Fibroblast of lung (primary cell): ENCODE measurements around the gene EPS8L3. TPM values are rescaled to one million over a fixed set of nuclear protein-coding genes. Genes with fewer than 3 reads are reported as not detected.

ENCODE experiments used
- DNase-seq, 2 donors: peaks; one replicate each; pipeline versions ENCODE4 v3.0.0 to v3.0.0-alpha.2; 2010; ENCODE audit warnings: low read depth in 2 of 2
- H2AFZ ChIP-seq: 2 replicates; pipeline ENCODE4 v1.5.1; 2012; ENCODE audit warnings: low read length, control low read depth, inconsistent platforms
- H3K27ac ChIP-seq: 2 replicates; pipeline ENCODE4 v1.5.1; 2011; ENCODE audit warnings: low read length, control low read depth; ENCODE audit not compliant: insufficient read depth
- H3K27me3 ChIP-seq: 2 replicates; pipeline ENCODE4 v1.5.1; 2011; ENCODE audit warnings: mild to moderate bottlenecking, low read length; ENCODE audit not compliant: control insufficient read depth, insufficient read depth
- H3K36me3 ChIP-seq: 2 replicates; pipeline ENCODE4 v1.5.1; 2011; ENCODE audit warnings: low read length; ENCODE audit not compliant: control insufficient read depth, insufficient read depth
- H3K4me1 ChIP-seq: 2 replicates; pipeline ENCODE4 v1.5.1; 2011; ENCODE audit warnings: low read length; ENCODE audit not compliant: control insufficient read depth, insufficient read depth; ENCODE audit errors: extremely low read depth
- H3K4me2 ChIP-seq: 2 replicates; pipeline ENCODE4 v1.5.1; 2011; ENCODE audit warnings: low read length, control low read depth; ENCODE audit not compliant: insufficient read depth; ENCODE audit errors: extremely low read depth
- H3K4me3 ChIP-seq, 4 experiments: fragments of 200-600 bp in 1 of 4; sonication (generic) in 1 of 4; replicated peaks in 1 of 4; 2 replicates each; pipeline ENCODE4 v1.5.1; 2011 to 2016; ENCODE audit warnings: low read length in 4 of 4, low read depth in 3 of 4, mild to moderate bottlenecking in 3 of 4, control low read depth in 2 of 4, inconsistent platforms in 1 of 4, mixed read lengths in 1 of 4; ENCODE audit not compliant: insufficient read depth in 1 of 4; ENCODE audit errors: control extremely low read depth in 1 of 4
- H3K79me2 ChIP-seq: 2 replicates; pipeline ENCODE4 v1.5.1; 2012; ENCODE audit warnings: mild to moderate bottlenecking, low read length, inconsistent platforms; ENCODE audit not compliant: control insufficient read depth, insufficient read depth
- H3K9ac ChIP-seq: 2 replicates; pipeline ENCODE4 v1.5.1; 2011; ENCODE audit warnings: mild to moderate bottlenecking, low read length, control low read depth; ENCODE audit not compliant: insufficient read depth
- H3K9me3 ChIP-seq: 2 replicates; pipeline ENCODE4 v1.5.1; 2012; ENCODE audit warnings: low read depth, low read length; ENCODE audit not compliant: control insufficient read depth, insufficient read depth
- H4K20me1 ChIP-seq: 2 replicates; pipeline ENCODE4 v1.5.1; 2011; ENCODE audit warnings: low read length; ENCODE audit not compliant: control insufficient read depth, insufficient read depth; ENCODE audit errors: extremely low read depth
- CTCF ChIP-seq, 2 donors: IDR thresholded peaks in 1 of 2; conservative IDR thresholded peaks in 1 of 2; 1 replicate in 1 of 2; 2 replicates in 1 of 2; pipeline ENCODE4 v1.5.1; 2011 to 2012; ENCODE audit warnings: low read length in 2 of 2, control low read depth in 1 of 2, inconsistent platforms in 1 of 2, low read depth in 1 of 2, mild to moderate bottlenecking in 1 of 2
- EZH2 ChIP-seq: IDR thresholded peaks from 2 replicates; pipeline ENCODE4 v1.5.1; 2012; ENCODE audit warnings: low read length, control low read depth, mild to moderate bottlenecking; ENCODE audit errors: missing control alignments
- polyA plus RNA-seq, 2 donors: library from polyadenylated mRNA; depleted of rRNA in 1 of 2; stranded (reverse) in 1 of 2; unstranded in 1 of 2; fragments of >200 nt; gene quantifications; 2 replicates each; pipeline ENCODE4 v1.2.1, GENCODE V29; 2011 to 2012; ENCODE audit warnings: missing spikeins in 1 of 2
- total RNA-seq: library from RNA; depleted of rRNA; stranded (reverse); fragments of >200 nt; gene quantifications from 2 replicates; pipeline ENCODE4 v1.2.1, GENCODE V29; 2014

The EPS8L3 gene
- total and polyA plus RNA-seq, 2 donors (not counting 1 experiment from before 2014, with no cell fraction given): not detected

DNA sequence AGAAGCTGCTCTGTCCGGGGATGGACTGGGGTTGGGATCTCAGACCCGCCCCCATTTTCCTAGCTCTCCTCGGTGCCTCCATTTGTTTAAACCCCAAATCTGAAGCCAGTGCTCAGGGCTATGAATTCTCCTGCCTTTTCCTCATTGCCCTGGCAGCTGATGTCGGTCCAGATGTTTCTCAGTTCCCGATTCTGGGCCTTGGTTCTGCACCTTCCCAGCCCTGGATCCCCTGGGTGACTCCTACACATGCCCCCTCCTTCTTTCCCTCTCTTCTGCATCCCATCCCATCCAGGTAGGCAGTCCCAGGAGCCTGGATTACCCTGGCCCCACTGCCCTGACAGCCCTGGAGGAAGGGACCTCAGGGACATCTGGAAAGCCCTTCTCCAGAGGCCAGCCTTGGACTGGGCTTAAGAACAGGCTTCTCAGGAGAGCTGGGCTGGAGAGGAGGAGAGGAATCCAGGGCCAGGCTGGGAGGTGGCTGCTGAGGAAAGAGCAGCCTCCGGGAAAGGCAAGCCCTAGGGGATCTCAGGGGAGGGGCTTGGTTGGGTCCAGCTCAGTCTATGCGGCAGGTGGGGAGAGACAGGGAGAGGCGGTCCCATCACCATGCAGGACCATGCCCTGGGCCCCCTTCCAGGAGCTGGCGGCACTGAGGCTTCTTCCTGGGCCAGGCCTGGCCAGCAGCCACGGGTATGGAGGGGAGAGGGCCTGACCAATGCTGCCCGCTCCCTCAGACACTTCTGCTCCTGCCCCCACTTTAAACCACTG, 6.8 kb upstream of the EPS8L3 start:
- Histone ChIP-seq H3K36me3 (no peaks in the 10 kb centered on the region), H2AFZ (no peak overlapping the region), H3K79me2 (no peaks in the 10 kb centered on the region), H3K9ac (no peak overlapping the region), H3K4me1 (no peaks in the 10 kb centered on the region), H3K4me3 (no peak overlapping the region), H3K27me3 (peaks cover 11% of the 10 kb centered on the region), H3K9me3 (no peaks in the 10 kb centered on the region), H3K27ac (no peak overlapping the region), H3K4me2 (no peak overlapping the region), H4K20me1 (no peaks in the 10 kb centered on the region)
- no peak for DNase-seq
- no peak for TF ChIP-seq CTCF (conservative IDR thresholded peaks at IDR 0.05 in 1 of 2, IDR thresholded peaks at IDR 0.05 in 1 of 2; ENCODE audit: low read depth in 1 of 2, low read length in 2 of 2)
- TF ChIP-seq EZH2: no peak

DNA sequence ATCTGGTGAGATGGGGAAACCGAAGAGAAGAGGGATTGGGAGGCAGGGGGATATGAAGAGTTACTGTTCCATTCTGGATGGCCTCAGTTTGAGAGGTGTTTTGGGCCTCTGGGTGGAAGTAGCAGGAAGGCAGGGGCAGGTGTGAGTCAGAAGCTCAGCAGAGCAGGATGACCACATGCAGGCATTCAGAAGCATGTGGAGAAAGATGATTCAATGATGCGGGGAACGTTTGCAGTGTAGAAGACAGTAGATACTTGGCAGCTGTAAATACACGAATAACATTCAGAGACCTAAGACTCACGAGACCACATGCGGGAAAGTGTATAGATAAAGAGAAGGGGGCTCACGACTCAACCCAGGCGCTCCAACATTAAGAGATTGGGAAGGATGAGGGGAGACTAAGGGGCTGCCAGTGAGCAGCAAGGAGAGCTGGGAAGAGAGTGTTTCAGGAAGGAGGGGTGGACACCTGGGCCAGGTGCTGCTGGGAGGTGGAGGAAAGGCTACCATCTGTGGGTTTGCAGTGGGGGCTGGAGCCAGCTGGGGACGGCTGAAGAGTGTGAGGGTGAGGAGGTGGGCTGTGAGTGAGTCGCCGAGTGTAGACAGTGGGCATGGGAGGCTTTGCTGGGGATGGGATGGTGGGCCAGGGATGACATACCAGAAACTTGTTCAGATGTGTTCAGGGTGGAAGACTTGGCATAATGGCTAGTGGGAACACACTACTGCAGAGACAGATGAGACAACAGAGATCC, 5.8 kb upstream of the EPS8L3 start:
- no peak overlapping the region for H3K27ac ChIP-seq
- H3K9ac ChIP-seq: no peak overlapping the region
- H3K4me1 ChIP-seq: no peaks in the 10 kb centered on the region

More for the DNA sequence above, 5.8 kb upstream of the EPS8L3 start:
- no peak for TF ChIP-seq EZH2
- TF ChIP-seq CTCF (conservative IDR thresholded peaks at IDR 0.05 in 1 of 2, IDR thresholded peaks at IDR 0.05 in 1 of 2; ENCODE audit: low read depth in 1 of 2, low read length in 2 of 2): no peak
- H3K4me3 ChIP-seq: no peak overlapping the region
- H3K27me3 ChIP-seq: peaks cover 11% of the 10 kb centered on the region
- H3K4me2 ChIP-seq: no peak overlapping the region
- H2AFZ ChIP-seq: no peak overlapping the region
- no peaks in the 10 kb centered on the region for H3K9me3 ChIP-seq
- no peaks in the 10 kb centered on the region for H4K20me1 ChIP-seq
- no peaks in the 10 kb centered on the region for H3K79me2 ChIP-seq
- no peaks in the 10 kb centered on the region for H3K36me3 ChIP-seq
- peak; percentile 33 to 89 for DNase-seq
